ENCODE data around the gene FHIT. TPM values are rescaled to one million over a fixed set of nuclear protein-coding genes. Genes with fewer than 3 reads are reported as not detected.

Gene FHIT
- total RNA-seq, 4 donors from 2014 or later = 7.5 to 20.1 (median 13.5) TPM

DNA sequence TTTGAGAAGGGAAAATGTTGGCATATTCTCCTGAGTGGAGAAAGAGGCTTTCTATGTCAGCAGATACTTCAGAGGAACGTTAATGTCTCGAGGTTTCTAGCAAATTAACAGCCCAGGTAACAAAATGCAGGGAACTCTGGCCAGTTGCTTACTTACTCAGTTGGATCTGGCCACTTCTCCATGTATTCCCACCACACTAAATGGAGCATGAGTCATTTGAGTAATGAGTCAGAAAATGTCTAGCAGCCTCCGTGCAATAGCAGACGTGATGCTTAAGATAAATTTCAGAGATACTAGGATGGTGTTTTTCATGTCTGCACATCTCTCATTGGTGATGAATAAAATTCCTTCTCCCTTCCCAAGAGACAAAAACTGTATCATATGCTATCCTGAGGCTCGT is 671.5 kb downstream of the FHIT start:
- intact Hi-C loops (cut with DNase I; ENCODE audit: low total_unique reads) = no loop called here
- Histone ChIP-seq H3K27ac (no peak overlapping the region), H3K9me3 (no peaks in the 10 kb centered on the region), H3K27me3 (no peaks in the 10 kb centered on the region), H3K36me3 (no peaks in the 10 kb centered on the region), H3K4me3 (no peak overlapping the region), H3K4me1 (no peaks in the 10 kb centered on the region)
- in situ Hi-C loops (cut with MboI; ENCODE audit: low pct_ligation_motif_present in 1 of 4, low pct_unique_long_range_greater_than_20kb in 1 of 4, low sequenced_read_pairs in 3 of 4) = no loop called here
- 53 to 65% methylated on average over 4 to 5 of the region's 5 CpGs for WGBS, 2 donors (ENCODE audit: low coverage in 1 of 2)
- no peak for DNase-seq
- TF ChIP-seq POLR2A (IDR thresholded peaks at IDR 0.05) = no peak
- TF ChIP-seq CTCF (IDR thresholded peaks at IDR 0.05) = no peak
- TF ChIP-seq POLR2AphosphoS5 (IDR thresholded peaks at IDR 0.05) = no peak
- no peak for TF ChIP-seq EP300 (IDR thresholded peaks at IDR 0.05; ENCODE audit: low read depth)

- no peak for DNase-seq
- H3K36me3 ChIP-seq = no peaks in the 10 kb centered on the region
- no peaks in the 10 kb centered on the region for H3K9me3 ChIP-seq
- WGBS, 2 donors (ENCODE audit: low coverage in 1 of 2) = 95 to 100% methylated on average over 1 of the region's 1 CpG
- intact Hi-C loops (cut with DNase I; ENCODE audit: low total_unique reads) (no loop called here), in situ Hi-C loops (cut with MboI; ENCODE audit: low pct_ligation_motif_present in 1 of 4, low pct_unique_long_range_greater_than_20kb in 1 of 4, low sequenced_read_pairs in 3 of 4) (no loop called here)
- H3K27ac ChIP-seq = no peak overlapping the region
- no peak overlapping the region for H3K4me3 ChIP-seq
- no peaks in the 10 kb centered on the region for H3K4me1 ChIP-seq
- H3K27me3 ChIP-seq = no peaks in the 10 kb centered on the region
- TF ChIP-seq POLR2AphosphoS5 (IDR thresholded peaks at IDR 0.05) (no peak), EP300 (IDR thresholded peaks at IDR 0.05; ENCODE audit: low read depth) (no peak), CTCF (IDR thresholded peaks at IDR 0.05) (no peak)
These were observed 672.3 kb downstream of the FHIT start for GRCh38 chr3:60578936-60579335.

DNA sequence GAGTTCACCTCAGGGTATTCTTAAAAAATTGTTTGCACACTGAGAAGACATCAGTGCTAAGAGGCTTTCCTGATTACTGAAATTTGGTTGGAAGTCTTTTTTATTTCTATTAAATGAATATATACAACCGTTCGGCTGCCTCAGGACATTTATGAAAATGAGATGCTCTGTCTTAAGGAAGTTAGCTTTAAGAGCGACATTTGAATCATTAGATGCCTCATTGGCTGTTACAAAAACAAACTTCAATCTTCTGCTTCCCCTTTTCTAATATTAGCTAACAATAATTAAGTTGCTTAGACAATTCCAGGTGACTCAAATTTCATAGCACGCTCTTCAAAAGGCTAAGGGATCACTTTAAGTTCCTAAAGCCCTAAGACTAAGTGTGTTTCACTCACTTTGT is 673.7 kb downstream of the FHIT start:
- intact Hi-C loops (cut with DNase I; ENCODE audit: low total_unique reads) (no loop called here), in situ Hi-C loops (cut with MboI; ENCODE audit: low pct_ligation_motif_present in 1 of 4, low pct_unique_long_range_greater_than_20kb in 1 of 4, low sequenced_read_pairs in 3 of 4) (no loop called here)
- H3K36me3 ChIP-seq = no peaks in the 10 kb centered on the region
- TF ChIP-seq CTCF (IDR thresholded peaks at IDR 0.05) = no peak
- no peak for TF ChIP-seq POLR2AphosphoS5 (IDR thresholded peaks at IDR 0.05)
- TF ChIP-seq POLR2A (IDR thresholded peaks at IDR 0.05) = no peak
- TF ChIP-seq EP300 (IDR thresholded peaks at IDR 0.05; ENCODE audit: low read depth) = no peak
- no peak overlapping the region for H3K27ac ChIP-seq
- no peaks in the 10 kb centered on the region for H3K27me3 ChIP-seq
- no peak for DNase-seq
- H3K4me3 ChIP-seq = no peak overlapping the region
- WGBS, 2 donors (ENCODE audit: low coverage in 1 of 2) = 82 to 95% methylated on average over 3 to 4 of the region's 4 CpGs
- no peaks in the 10 kb centered on the region for H3K4me1 ChIP-seq
- H3K9me3 ChIP-seq = no peaks in the 10 kb centered on the region

DNA sequence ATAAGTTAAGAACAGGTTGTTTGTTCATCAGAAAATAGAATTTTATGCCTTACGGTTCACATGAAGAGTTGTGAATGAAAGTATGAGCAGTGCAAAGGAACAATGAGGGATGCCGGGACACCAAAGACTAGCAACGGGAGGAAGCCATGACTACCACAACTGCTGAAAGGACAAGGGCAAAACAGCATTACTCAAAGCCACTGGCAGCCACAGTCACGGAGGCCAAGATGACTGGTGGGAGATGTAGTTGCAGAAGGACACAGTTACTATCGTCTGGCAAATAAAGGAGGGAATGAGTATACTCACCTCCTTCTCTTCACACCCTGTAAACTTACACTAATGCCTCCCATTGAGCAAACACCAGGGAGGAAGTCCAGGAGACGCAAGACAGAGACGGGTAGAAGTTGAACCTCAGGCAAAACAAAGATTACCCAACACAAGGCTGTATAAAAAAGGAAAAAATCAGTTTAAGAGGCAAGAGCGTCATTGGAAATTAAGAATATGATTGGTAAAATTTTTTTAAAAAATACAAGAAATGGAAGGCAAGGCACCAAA is 675.5 kb downstream of the FHIT start:
- in situ Hi-C loops (cut with MboI; ENCODE audit: low pct_ligation_motif_present in 1 of 4, low pct_unique_long_range_greater_than_20kb in 1 of 4, low sequenced_read_pairs in 3 of 4) = no loop called here
- intact Hi-C loops (cut with DNase I; ENCODE audit: low total_unique reads) = no loop called here
- Histone ChIP-seq H3K36me3 (no peaks in the 10 kb centered on the region), H3K9me3 (no peaks in the 10 kb centered on the region), H3K27me3 (no peaks in the 10 kb centered on the region), H3K4me1 (no peaks in the 10 kb centered on the region), H3K4me3 (no peak overlapping the region), H3K27ac (no peak overlapping the region)
- no peak for TF ChIP-seq CTCF (IDR thresholded peaks at IDR 0.05)
- TF ChIP-seq EP300 (IDR thresholded peaks at IDR 0.05; ENCODE audit: low read depth) = no peak
- TF ChIP-seq POLR2AphosphoS5 (IDR thresholded peaks at IDR 0.05) = no peak
- TF ChIP-seq POLR2A (IDR thresholded peaks at IDR 0.05) = no peak
- DNase-seq = no peak
- WGBS, 2 donors (ENCODE audit: low coverage in 1 of 2) = 78 to 86% methylated on average over 8 of the region's 8 CpGs

All from transverse colon (tissue), 4 donors.